ENCODE measurements around the gene SLC35D3.
"Not testable (repeated sequence)": the region's sequence is repeated elsewhere in the genome, so short reads cannot be mapped to it uniquely, and the experiment has no call there.

Gene SLC35D3, protein sequence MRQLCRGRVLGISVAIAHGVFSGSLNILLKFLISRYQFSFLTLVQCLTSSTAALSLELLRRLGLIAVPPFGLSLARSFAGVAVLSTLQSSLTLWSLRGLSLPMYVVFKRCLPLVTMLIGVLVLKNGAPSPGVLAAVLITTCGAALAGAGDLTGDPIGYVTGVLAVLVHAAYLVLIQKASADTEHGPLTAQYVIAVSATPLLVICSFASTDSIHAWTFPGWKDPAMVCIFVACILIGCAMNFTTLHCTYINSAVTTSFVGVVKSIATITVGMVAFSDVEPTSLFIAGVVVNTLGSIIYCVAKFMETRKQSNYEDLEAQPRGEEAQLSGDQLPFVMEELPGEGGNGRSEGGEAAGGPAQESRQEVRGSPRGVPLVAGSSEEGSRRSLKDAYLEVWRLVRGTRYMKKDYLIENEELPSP

DNA sequence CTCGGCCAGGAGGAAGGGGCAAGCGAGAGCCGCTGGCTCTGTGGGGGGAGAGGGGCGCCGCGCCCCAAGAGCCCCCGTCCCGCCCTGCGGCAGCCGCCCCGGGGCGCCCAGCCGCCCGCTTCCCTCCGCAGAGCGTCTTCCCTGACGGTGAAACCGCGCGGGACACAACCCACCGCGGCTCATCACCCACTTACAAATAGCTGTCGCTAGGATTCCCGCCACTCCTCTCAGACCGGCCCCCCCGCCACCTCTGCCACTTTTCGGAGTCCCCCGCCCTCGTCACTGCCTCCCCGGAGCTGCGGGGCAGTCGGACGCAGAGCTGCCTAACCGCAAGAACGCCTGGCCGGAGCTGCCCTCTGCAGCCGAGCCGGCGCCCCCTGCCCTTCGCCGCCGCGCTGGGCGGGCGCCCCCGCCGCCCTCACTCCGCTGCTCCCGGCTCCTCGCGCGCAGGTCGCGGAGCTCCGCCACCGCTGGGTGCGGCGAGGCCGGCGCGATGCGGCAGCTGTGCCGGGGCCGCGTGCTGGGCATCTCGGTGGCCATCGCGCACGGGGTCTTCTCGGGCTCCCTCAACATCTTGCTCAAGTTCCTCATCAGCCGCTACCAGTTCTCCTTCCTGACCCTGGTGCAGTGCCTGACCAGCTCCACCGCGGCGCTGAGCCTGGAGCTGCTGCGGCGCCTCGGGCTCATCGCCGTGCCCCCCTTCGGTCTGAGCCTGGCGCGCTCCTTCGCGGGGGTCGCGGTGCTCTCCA is at the start of gene SLC35D3:
SLC35D3 (plus strand) TSS at position 366 of the 749 bp plus-strand sequence; CDS start at position 494, 128 bp downstream.
- in situ Hi-C loops (cut with HindIII; ENCODE audit: low sequenced_read_pairs), result no loop called here

DNA sequence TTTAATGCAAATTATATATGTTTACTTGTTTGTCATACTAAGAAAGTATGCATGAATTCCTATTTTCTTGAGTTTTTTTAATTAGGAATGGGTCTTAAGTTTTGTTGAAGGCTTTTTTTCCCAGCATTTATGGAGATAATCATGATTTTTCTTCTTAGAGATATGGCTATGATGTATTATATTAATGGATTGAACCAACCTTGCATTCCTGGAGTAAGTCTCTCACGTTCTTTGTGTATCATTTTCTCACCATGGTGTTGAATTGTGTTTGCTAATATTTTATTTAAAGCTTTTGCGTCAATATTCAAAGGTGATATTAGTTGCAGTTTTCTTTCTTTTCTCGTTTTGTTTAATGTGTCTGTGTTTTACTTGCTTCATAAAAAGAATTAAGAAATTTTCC is 48.4 kb upstream of the SLC35D3 start:
- in situ Hi-C loops (cut with HindIII; ENCODE audit: low sequenced_read_pairs), result no loop called here

DNA sequence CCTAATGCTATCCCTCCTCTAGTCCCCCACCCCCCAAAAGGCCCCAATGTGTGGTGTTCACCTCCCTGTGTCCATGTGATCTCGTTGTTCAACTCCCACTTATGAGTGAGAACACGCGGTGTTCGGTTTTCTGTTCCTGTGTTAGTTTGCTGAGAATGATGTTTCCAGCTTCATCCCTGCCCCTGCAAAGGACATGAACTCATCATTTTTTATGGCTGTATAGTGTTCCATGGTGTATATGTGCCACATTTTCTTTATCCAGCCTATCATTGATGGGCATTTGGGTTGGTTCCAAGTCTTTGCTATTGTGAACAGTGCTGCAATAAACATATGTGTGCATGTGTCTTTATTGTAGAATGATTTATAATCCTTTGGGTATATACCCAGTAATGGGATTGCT is 45.6 kb upstream of the SLC35D3 start:
- in situ Hi-C loops (cut with HindIII; ENCODE audit: low sequenced_read_pairs), result not testable (repeated sequence)

DNA sequence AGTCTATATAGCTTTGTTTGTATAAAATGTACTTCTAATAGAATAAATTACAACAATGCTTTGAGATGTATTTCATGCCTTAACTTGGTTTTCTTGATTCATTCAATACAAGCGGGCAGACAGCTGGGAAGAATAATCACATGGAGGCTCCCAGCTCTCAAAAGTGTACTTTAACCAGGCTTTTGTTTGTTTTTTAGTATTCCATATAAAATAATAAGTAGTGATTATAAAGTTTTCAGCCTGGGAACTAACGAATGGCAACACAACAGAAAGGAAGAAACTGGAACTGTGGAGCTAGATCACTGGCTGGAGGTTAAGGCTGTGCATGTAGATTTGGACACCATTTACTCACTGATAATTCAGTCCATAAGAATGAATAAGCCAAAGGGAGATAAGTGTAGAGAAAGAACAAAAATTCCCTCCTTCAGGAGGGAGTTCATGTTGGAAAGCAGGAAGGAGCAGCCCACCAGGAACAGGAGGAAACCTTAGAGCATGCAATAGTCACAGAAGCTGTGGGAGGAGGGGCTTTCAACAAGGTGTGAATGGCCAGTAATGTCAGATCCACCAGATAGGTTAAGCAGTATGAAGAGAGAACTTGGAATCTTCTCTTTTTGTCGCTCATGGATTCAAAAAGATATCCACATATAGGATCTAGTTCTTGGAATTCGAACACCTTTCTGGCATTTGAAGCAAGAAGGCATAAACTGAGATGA is 41.2 kb upstream of the SLC35D3 start:
- in situ Hi-C loops (cut with HindIII; ENCODE audit: low sequenced_read_pairs), result no loop called here

DNA sequence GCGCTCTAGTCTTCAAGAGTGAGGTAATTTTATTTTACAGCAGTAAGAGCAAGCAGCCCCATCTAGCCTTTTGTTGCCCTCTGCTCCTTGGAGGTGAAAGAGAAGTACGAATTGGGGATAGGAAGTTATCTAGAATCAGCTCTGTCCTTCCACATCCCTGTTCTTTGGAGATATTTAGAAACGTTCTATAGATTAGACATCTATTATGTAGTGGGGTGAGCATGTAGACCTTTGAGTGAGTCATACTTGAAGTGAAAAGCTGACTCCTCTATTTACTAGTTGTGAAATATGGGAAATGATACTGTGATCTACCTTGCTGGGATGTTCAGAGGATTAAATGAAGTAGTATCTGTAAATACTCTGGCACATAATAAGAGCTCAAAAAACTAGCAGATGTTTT is 36.0 kb upstream of the SLC35D3 start:
- in situ Hi-C loops (cut with HindIII; ENCODE audit: low sequenced_read_pairs), result no loop called here

DNA sequence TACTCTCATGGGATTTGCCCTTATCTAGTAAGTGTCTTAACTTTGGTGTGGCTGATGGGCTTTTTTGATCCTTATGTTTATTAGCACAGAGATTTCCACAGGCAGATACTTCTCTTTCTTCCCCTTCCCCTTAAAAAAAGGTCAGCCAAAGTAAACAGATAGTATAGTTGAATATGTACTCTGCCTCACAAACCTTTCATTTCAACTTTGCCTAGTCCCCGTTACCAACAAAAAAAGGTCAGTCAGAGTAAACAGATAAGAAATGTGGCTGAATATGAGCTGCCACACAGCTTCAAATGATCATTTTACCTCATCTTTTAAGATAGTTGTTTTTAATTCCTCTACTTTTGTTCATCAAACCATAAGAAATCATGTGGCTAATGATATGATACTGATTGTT is 34.1 kb upstream of the SLC35D3 start:
- in situ Hi-C loops (cut with HindIII; ENCODE audit: low sequenced_read_pairs), result no loop called here

DNA sequence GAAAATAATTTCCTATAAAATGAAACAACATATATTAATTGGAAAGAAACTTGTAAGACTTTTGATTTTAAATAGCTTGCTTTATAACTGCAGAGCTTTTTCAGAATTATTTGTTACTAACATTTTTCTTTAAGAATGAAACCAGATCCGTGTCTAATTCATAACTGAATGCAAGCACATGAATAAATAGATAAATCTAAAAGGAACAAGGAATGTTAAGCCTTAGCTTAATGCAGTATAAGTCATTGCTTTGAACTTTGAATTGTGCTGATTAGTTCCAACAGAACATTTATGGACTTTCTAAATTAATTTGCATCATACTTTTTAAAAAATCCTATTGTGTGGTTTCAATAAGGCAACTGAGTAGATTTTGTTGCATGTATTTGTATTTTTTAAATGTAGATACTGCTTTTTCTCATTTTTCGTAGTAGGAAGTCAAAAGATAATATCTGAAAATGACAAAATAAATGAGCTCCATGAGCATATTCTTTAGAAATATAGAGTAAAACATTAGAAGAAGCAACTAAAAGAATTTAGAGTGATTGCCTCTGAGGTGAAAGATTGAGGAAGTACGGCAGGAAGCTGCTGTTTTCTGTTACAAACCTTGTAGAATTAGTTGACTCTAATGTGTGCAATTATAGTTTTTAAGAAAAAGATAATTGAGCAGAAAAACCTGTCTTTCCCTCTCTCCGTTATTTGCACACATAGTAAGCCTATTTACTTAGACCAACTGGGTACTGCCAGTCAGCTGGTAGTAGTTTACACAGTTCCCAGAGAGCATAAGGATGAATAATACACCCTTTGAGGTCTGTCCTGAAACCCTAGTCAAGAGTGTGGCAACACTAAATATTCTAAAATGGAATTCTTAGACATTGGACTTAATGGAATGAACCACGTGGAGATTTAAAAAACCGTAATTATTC is 32.6 kb upstream of the SLC35D3 start:
- in situ Hi-C loops (cut with HindIII; ENCODE audit: low sequenced_read_pairs), result no loop called here

DNA sequence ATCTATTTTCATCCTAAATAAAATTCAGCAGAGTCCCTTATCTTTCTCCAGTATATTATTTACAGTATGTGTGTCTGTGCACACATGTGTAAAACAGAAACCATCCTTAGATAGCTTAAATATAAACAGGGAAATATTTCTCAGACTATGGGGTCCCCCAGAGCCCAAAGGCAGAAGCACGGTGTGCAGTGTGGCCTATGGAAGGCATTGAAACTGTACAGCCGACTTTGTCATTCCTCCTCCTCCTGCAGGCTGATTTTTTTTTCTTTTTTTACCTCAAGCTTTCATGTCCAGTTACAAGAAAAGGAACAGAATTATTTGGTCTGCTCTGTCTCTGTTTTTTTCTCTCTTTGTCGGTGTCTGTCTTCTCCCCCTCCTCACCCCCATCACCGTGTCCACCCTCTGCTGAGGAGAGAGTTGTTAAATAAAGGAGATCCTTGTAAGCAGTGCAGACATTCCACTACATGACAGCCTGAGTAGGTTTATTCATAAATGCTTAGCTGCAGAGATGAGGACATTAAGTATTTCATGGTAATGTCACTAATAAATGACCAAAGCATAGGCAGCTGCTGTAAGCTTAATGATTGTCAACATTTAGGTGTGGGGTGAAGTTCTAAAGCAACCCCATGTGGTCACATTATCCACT is 31.8 kb upstream of the SLC35D3 start:
- in situ Hi-C loops (cut with HindIII; ENCODE audit: low sequenced_read_pairs), result no loop called here

DNA sequence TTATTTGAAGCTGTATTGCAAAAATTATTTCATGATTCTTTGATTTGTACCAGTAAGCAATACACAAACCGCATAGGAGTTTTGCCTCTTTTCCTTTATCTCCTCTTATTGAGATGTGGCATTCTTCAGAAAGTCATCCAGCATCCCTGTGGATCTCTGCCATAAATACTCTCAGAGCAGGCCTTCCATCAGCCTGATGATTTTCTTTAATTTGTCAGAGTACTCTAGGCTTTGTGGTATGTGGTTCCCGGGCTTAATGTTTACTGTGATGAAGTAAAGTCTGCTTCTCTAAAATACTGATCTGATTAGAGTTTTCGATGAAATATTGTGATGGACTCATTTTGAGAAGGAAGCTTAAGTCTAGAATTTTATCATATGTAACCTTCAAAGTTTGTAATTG is 31.1 kb upstream of the SLC35D3 start:
- in situ Hi-C loops (cut with HindIII; ENCODE audit: low sequenced_read_pairs), result no loop called here

DNA sequence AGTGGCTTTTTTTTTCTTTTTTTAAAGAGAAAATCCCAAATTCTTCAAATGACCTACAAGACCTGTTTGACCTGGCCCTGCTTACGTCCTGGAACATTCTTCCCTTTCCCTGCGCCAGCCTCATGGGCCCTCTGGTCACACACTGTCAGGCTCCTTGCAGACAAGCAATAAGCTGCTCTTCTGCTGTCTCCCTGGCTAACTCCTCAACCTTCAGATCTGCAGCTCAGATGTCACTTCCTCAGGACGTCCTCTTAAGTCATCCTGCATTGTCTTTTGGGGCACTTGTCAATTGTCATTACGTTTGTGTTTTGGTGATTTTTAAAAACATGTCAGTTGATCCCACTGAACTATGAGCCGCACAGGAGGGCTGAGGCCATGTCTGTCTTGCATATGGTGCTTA is 28.9 kb upstream of the SLC35D3 start:
- in situ Hi-C loops (cut with HindIII; ENCODE audit: low sequenced_read_pairs), result no loop called here

DNA sequence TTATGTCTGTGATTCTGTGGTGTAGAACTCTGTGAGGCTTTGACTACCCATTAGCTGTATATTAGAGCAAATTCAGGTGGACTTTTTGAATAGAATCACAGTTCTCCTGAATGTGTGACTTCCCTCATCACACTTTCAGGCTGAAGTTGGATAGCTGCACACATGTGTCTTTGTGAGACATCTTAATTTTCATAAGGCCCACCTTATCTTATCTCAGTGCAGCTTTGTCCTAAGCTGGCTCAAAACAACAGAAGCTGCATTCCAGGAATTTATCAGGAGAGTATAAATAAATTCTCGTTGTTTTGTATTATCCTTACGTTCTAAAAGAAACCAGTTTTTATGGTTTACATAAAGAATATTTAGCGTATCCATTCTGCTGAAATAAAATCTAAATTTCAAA is 26.2 kb upstream of the SLC35D3 start:
- in situ Hi-C loops (cut with HindIII; ENCODE audit: low sequenced_read_pairs), result no loop called here

DNA sequence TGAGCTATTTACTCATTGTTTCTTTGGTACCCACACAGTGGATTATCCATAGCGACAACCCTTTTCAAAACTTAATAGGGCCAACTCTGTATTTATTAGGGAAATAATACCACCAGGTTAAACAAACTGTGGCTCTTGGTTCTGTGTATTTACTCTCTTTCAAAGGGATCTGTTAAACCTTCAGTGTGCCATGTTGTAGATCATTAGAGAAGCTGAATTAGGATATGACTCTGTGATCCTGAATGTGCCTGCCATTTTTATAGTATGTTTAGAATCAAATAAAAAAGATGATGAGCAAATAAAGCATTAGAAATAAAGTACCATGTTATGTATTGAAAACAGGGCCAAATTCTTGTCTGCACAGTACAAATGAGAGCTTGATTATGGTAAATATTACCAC is 25.0 kb upstream of the SLC35D3 start:
- in situ Hi-C loops (cut with HindIII; ENCODE audit: low sequenced_read_pairs), result no loop called here

DNA sequence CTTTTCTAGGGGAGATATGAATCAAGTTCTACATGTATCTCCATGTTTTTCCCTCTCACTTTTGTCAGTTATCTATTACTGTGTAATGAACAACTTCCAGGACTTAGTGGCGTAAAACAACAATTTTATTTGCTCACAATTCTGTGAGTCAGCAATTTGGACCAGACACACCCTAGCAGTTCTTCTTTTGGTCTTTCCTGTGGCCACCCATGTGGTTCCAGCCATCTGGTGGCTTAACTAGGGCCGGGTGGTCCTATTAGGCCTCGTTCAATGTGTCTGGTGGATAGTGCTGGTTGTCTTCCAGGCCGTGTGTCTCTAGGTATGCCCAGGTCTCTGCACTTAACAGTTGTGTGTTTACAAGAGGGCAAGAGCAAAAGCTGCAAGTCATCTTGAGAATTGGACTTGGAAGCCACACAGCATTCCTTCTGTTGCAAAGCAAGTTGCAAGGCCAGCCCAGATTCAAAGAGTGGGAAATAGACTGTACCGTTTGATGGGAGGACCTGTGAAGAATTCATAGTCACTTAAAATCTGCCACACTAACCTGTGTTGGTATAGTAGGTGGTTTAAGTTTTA is 20.8 kb upstream of the SLC35D3 start:
- in situ Hi-C loops (cut with HindIII; ENCODE audit: low sequenced_read_pairs), result no loop called here

DNA sequence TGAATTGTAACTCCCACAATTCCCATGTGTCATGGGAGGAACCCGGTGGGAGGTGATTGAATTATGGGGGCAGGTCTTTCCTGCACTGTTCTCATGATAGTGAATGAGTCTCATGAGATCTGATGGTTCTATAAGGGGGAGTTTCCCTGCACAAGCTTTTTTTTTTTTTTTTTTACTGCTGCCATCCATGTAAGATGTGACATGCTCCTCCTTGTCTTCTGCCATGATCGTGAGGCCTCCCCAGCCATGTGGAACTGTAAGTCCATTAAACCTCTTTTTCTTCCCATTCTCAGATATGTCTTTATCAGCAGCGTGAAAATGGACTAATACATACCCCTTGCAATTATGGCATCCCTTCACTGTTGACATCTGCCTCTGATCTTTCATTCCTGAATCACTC is 17.6 kb upstream of the SLC35D3 start:
- in situ Hi-C loops (cut with HindIII; ENCODE audit: low sequenced_read_pairs), result not testable (repeated sequence)

DNA sequence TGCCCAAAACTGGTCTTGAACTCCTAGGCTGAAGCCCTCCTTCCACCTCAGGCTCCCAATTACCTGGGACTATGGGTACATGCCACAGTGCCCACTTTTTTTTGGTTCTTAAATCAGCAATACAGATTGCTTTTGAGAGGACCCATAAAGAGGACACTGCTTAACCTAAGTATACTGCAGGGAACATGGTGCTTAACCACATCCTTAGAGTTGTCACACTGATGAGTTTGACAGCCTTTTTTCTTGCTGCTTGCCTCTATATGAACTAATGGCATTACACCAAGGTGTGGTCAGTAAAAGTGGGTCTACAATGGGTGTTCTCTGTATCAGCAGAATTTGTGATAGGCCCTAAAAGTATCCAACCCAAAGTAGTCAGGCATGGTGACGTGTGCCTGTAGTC is 7.2 kb upstream of the SLC35D3 start:
- in situ Hi-C loops (cut with HindIII; ENCODE audit: low sequenced_read_pairs), result no loop called here

DNA sequence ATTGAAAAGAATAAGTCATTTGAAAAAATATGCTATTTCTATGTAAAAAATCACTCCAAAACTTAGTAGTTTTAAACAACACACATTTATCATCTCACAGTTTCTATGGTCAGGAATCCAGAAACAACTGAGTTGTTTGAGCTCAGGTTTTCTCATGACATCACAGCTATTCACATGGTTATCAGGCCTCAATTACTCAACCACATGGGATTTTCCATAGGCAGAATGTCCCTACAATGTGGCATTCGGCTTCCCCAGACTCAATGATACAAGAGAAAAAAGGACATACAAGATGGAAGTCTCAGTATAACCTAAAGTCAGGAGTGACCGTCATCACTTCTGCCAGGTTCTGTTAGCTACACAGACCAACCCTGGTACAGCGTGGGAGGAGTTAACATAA is 3.4 kb upstream of the SLC35D3 start:
- in situ Hi-C loops (cut with HindIII; ENCODE audit: low sequenced_read_pairs), result no loop called here

DNA sequence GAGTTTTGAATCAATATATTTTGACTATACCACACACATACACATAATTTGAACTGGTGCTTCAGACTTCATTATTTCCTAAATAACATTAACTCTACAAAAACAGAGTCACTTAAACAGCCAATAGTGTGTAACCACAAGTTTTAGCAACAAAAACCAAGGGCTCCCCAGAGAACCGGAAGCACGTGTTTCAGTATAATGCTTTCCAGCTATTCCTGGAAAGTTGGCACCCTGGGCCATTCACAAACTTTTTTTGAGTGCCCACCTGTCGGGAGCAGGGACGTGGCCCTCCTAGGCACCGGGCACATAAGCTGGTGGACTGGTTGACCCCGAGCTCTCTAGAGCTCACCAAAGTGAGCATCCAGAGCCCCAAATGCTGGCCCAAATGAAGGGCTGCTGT is 1.9 kb upstream of the SLC35D3 start:
- in situ Hi-C loops (cut with HindIII; ENCODE audit: low sequenced_read_pairs), result no loop called here

DNA sequence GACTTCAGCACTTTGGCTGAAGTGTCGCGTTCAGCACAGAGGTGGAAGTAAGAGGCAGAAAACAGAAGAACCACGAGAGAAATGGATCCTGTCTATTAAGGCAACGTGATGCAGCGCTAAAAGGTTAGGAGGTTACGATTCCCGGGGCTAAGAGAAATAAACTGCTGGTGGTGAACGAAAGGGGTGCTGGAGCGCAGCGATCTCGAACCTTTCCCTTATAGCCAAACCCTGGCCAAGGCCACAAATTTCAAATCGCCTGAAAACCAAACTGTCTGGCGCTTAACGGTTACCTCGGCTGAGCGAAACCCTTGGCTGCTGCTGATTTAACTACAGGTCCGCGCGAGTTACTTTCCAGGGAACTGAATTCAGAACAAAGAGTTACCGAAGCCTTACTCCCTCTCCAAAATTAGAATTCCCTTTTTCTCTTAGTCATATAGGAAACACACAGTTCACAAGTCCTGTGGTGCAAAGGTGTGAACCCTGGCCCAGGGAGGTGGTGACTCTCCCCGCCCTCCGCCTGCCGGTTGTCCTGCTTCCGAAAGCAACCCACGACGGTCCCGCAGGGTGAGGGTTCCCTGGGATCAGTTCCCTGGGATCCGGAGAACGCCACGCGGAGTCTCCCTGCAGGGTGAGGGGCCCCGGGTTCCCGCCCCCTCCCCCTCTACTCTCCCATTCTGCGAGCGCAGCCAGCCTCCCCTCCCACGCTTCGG is 1.3 kb upstream of the SLC35D3 start:
- in situ Hi-C loops (cut with HindIII; ENCODE audit: low sequenced_read_pairs), result no loop called here

DNA sequence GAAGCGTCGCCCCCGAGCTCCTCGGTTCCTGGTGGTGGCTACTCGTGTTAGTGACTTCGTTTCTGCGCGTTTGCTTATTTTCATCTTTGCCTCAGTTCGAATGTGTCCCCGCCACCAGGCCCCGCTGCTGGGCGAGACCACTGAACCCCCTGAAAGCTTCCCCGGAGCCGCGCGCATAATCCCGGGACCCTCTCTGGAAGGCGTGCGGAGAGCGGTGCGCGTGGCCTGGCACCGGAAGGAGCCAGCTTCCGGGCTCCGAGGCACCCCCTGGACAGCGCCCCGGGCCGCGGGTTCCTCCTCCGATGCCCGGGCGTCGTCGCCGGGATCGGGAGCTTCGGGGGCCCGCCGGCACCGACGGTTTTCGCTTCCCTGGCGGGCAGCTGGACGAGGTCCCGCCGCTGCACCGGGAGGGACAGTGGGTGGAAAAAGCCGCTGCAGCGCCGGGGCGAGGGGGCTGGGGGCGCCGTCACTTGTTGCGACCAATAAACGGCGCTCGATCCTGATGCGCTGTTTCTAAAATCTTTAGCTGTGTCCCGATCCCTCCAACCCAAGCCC is 643 bp upstream of the SLC35D3 start:
- in situ Hi-C loops (cut with HindIII; ENCODE audit: low sequenced_read_pairs), result no loop called here
